GM12878 (cell line): ENCODE results near the gene TYRP1. TPM values are rescaled to one million over a fixed set of nuclear protein-coding genes. Genes with fewer than 3 reads are reported as not detected.

Experiments
- ATAC-seq: fragments of 200-7000 bp; cut with Tn5 transposase; 3 replicates; pipeline ENCODE4 v1.9.1; 2020; ENCODE audit warnings: mild to moderate bottlenecking, moderate library complexity
- BruUV-seq: library from RNA; stranded (reverse); fragments of 400-500 nt; replicated peaks from 2 replicates; lab custom pipeline; 2021; lab: Mats Ljungman, UMichigan
- CTCF ChIA-PET: fragments of 300-600 bp; sonication (Branson Sonifier 250); formaldehyde crosslinking; extraction: SDS; loops from one replicate; lab custom pipeline; 2021; ENCODE audit warnings: inconsistent platforms; lab: Yijun Ruan, JAX
- POLR2A ChIA-PET: fragments of 350-600 bp; formaldehyde crosslinking; extraction: SDS; loops from one replicate; lab custom pipeline; 2021; ENCODE audit warnings: inconsistent platforms; lab: Charles Lee
- RAD21 ChIA-PET: fragments of 300-600 bp; sonication (Branson Sonifier 250); formaldehyde crosslinking; loops from one replicate; lab custom pipeline; 2023; ENCODE audit warnings: antibody characterized with exemption; ENCODE audit not compliant: unreplicated experiment; lab: Charles Lee
- SMC1A ChIA-PET: fragments of 300-600 bp; sonication (Branson Sonifier 250); formaldehyde crosslinking; loops from one replicate; lab custom pipeline; 2023; ENCODE audit not compliant: unreplicated experiment, uncharacterized antibody; lab: Charles Lee
- DNase-seq: peaks from one replicate; pipeline ENCODE4 v3.0.0-alpha.2; 2011; ENCODE audit warnings: low read depth, low spot score
- FAIRE-seq: peaks from 3 replicates; lab custom pipeline; 2011; peaks lifted over from hg19 to GRCh38; lab: Jason Lieb, UNC
- H2AFZ ChIP-seq: 2 replicates; pipeline ENCODE4 v1.6.0; 2011; ENCODE audit warnings: low read depth, low read length, control low read depth; ENCODE audit not compliant: control insufficient read depth
- H3K27ac ChIP-seq: 2 replicates; pipeline ENCODE4 v1.5.1; 2011; ENCODE audit warnings: control low read depth; ENCODE audit not compliant: control insufficient read depth, insufficient read depth
- H3K27me3 ChIP-seq, 2 experiments: replicated peaks in 1 of 2; 2 replicates each; pipeline versions ENCODE4 v1.6.0 to v1.6.1; 2011; ENCODE audit warnings: low read length in 1 of 2; ENCODE audit not compliant: control insufficient read depth in 2 of 2, insufficient read depth in 2 of 2
- H3K36me3 ChIP-seq, 2 experiments: 2 replicates each; pipeline ENCODE4 v1.5.1; 2011; ENCODE audit warnings: low read length in 1 of 2; ENCODE audit not compliant: control insufficient read depth in 2 of 2, insufficient read depth in 2 of 2
- H3K4me1 ChIP-seq: 2 replicates; pipeline ENCODE4 v1.6.1; 2011; ENCODE audit warnings: mild to moderate bottlenecking, low read length, moderate library complexity, mixed read lengths; ENCODE audit not compliant: control insufficient read depth, insufficient read depth
- H3K4me2 ChIP-seq: 2 replicates; pipeline ENCODE4 v1.6.0; 2011; ENCODE audit warnings: control low read depth; ENCODE audit not compliant: control insufficient read depth, insufficient read depth
- H3K4me3 ChIP-seq: fragments of 200-600 bp; sonication (generic); 2 replicates; pipeline ENCODE4 v1.5.1; 2016
- H3K79me2 ChIP-seq: 2 replicates; pipeline ENCODE4 v1.6.0; 2011; ENCODE audit warnings: low read length; ENCODE audit not compliant: control insufficient read depth, insufficient read depth
- H3K9ac ChIP-seq: 2 replicates; pipeline ENCODE4 v1.8.0; 2011; ENCODE audit warnings: low read length, control low read depth, mixed read lengths; ENCODE audit not compliant: control insufficient read depth, insufficient read depth
- H3K9me3 ChIP-seq: replicated peaks from 3 replicates; pipeline ENCODE4 v1.5.1; 2011; ENCODE audit warnings: mild to moderate bottlenecking, low read length; ENCODE audit not compliant: control insufficient read depth, insufficient read depth
- H4K20me1 ChIP-seq: 2 replicates; pipeline ENCODE4 v1.6.0; 2011; ENCODE audit not compliant: control insufficient read depth, insufficient read depth
- CBX5 ChIP-seq: sonication (generic); IDR thresholded peaks from 2 replicates; pipeline ENCODE4 v1.6.1; 2016; ENCODE audit warnings: low read depth, moderate library complexity, mild to moderate bottlenecking, inconsistent platforms
- ETV6 ChIP-seq, 2 experiments: fragments of 450-650 bp in 1 of 2; IDR thresholded peaks in 1 of 2; conservative IDR thresholded peaks in 1 of 2; 2 replicates each; pipeline ENCODE4 v1.6.1; 2014; ENCODE audit warnings: antibody characterized with exemption in 1 of 2, borderline replicate concordance in 1 of 2, low read depth in 1 of 2, mild to moderate bottlenecking in 1 of 2, moderate library complexity in 1 of 2
- HDGF ChIP-seq: fragments of 450-650 bp; IDR thresholded peaks from 2 replicates; pipeline ENCODE4 v1.6.1; 2016; ENCODE audit warnings: antibody characterized with exemption
- IKZF1 ChIP-seq: fragments of 450-650 bp; conservative IDR thresholded peaks from 2 replicates; pipeline ENCODE4 v1.6.1; 2017; ENCODE audit warnings: antibody characterized with exemption, mild to moderate bottlenecking
- KLF5 ChIP-seq: fragments of 450-650 bp; IDR thresholded peaks from 2 replicates; pipeline ENCODE4 v1.6.1; 2014; ENCODE audit warnings: mild to moderate bottlenecking; ENCODE audit not compliant: partially characterized antibody
- LARP7 ChIP-seq: fragments of 450-650 bp; IDR thresholded peaks from 2 replicates; pipeline ENCODE4 v1.6.1; 2017; ENCODE audit warnings: mild to moderate bottlenecking
- MEF2B ChIP-seq: fragments of 450-650 bp; IDR thresholded peaks from 2 replicates; pipeline ENCODE4 v1.6.1; 2018; ENCODE audit warnings: mild to moderate bottlenecking, moderate library complexity; ENCODE audit not compliant: partially characterized antibody, poor library complexity, severe bottlenecking
- MTA2 ChIP-seq: fragments of 450-650 bp; IDR thresholded peaks from 2 replicates; pipeline ENCODE4 v1.6.1; 2016; ENCODE audit warnings: low read depth, mild to moderate bottlenecking, moderate library complexity
- NBN ChIP-seq: fragments of 450-650 bp; IDR thresholded peaks from 2 replicates; pipeline ENCODE4 v1.6.1; 2016
- PML ChIP-seq: IDR thresholded peaks from 2 replicates; pipeline ENCODE4 v1.6.1; 2012; ENCODE audit warnings: low read length, inconsistent platforms
- SMC3 ChIP-seq: IDR thresholded peaks from 2 replicates; pipeline ENCODE4 v1.6.1; 2011; ENCODE audit warnings: low read length, improper control_type of control experiment, borderline replicate concordance
- TCF12 ChIP-seq: IDR thresholded peaks from 2 replicates; pipeline ENCODE4 v1.6.1; 2011; ENCODE audit warnings: low read depth, mild to moderate bottlenecking, low read length
- WRNIP1 ChIP-seq: IDR thresholded peaks from 2 replicates; pipeline ENCODE4 v1.6.1; 2011; ENCODE audit warnings: low read depth, low read length, improper control_type of control experiment, borderline replicate concordance
- ZNF622 ChIP-seq: fragments of 450-650 bp; IDR thresholded peaks from 2 replicates; pipeline ENCODE4 v1.6.1; 2017; ENCODE audit warnings: mild to moderate bottlenecking, inconsistent platforms
- WGBS: methylation state at CpG from one replicate; pipeline ENCODE4 v1.1.6; 2016; ENCODE audit warnings: low lambda C conversion rate; ENCODE audit not compliant: insufficient replicate concordance, insufficient coverage; ENCODE audit errors: missing lambda C conversion rate; 5-methylcytosine and 5-hydroxymethylcytosine counted together
- in situ Hi-C: fragments of 300-500 bp; cut with MboI; formaldehyde crosslinking; loops from 9 replicates; pipeline ENCODE4 v1.14.3; 2018; ENCODE audit warnings: mixed read lengths
- intact Hi-C: fragments of 100-400 bp; cut with micrococcal nuclease; formaldehyde crosslinking; loops from one replicate; pipeline ENCODE4 v1.14.2; 2022; ENCODE audit not compliant: unreplicated experiment
- polyA plus RNA-seq, 11 experiments: library from polyadenylated mRNA; depleted of rRNA in 4 of 11; unstranded in 6 of 11; stranded (reverse) in 5 of 11; fragments of >200 nt; fragmentation: Nextera tagmentation in 4 of 11; fragmentation: Illumina TruSeq in 1 of 11; extraction: Ambion mirVana in 4 of 11; extraction: Trizol in 1 of 11; gene quantifications; 1 replicate in 1 of 11; 2 replicates in 10 of 11; pipeline versions ENCODE4 v1.2.1 to v1.2.3, GENCODE V29; 2011 to 2016; ENCODE audit warnings: inconsistent platforms in 2 of 11, missing spikeins in 2 of 11, low read depth in 1 of 11
- total RNA-seq, 4 experiments: library from RNA; depleted of rRNA in 3 of 4; stranded (reverse); fragments of >200 nt in 3 of 4; fragmentation: Illumina TruSeq in 1 of 4; extraction: Trizol in 1 of 4; gene quantifications; 2 replicates each; pipeline versions ENCODE4 v1.2.1 to v1.2.3, GENCODE V29; 2013 to 2021
- TF ChIP-seq, protein P1 (sequence below): fragments of 150-350 bp; IDR thresholded peaks from 2 replicates; pipeline ENCODE4 v1.6.1; 2014; ENCODE audit warnings: mild to moderate bottlenecking, low read depth, low read length
- TF ChIP-seq, protein P2 (sequence below): IDR thresholded peaks from 2 replicates; pipeline ENCODE4 v1.6.1; 2011; ENCODE audit warnings: borderline replicate concordance, low read depth, mild to moderate bottlenecking, moderate library complexity, mixed read lengths, low read length; ENCODE audit not compliant: insufficient read depth; ENCODE audit errors: extremely low read length

Gene TYRP1
- total and polyA plus RNA-seq, 10 of the 15 experiments (the other 5 are each of a cell fraction or from before 2014, with no cell fraction given) = 0.01 TPM; not detected in 9

DNA sequence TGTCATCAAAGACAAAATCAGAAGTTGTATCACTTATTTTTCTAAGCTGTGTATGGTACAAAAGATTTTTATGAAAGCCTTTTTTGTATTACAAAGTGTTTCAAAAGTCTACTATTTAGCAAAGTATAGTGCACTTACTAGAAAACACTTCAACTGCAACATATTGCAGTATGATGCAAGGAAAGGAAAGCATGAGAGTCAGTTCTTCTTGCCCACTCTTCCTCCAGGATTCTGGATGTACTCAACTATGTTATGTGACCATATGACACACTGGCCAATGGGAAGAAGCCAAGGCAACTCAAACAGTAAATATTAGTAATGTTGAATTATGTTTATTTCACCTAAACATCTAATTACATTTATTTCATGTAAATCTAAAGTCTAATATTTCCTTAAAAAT, 49.5 kb upstream of the TYRP1 start:
- no peak overlapping the region for H2AFZ ChIP-seq
- H3K9ac ChIP-seq = no peak overlapping the region
- H3K27me3 ChIP-seq = no peaks in the 10 kb centered on the region
- SMC1A ChIA-PET = no interaction called here
- no peak overlapping the region for H3K4me3 ChIP-seq
- BruUV-seq = no TSS peak
- DNase-seq (no peak), ATAC-seq (no peak), FAIRE-seq (no peak)
- POLR2A ChIA-PET = no interaction called here
- in situ Hi-C loops (no loop called here), intact Hi-C loops (no loop called here)
- no peaks in the 10 kb centered on the region for H3K4me1 ChIP-seq
- H3K4me2 ChIP-seq = no peak overlapping the region
- TF ChIP-seq NBN (no peak), WRNIP1 (no peak), TCF12 (no peak), CBX5 (no peak), ETV6 (conservative IDR thresholded peaks at IDR 0.05 in 1 of 2, IDR thresholded peaks at IDR 0.05 in 1 of 2; ENCODE audit: borderline replicate concordance in 1 of 2, low read depth in 1 of 2) (no peak), IKZF1 (no peak), PML (no peak)
- TF ChIP-seq, protein P1, sequence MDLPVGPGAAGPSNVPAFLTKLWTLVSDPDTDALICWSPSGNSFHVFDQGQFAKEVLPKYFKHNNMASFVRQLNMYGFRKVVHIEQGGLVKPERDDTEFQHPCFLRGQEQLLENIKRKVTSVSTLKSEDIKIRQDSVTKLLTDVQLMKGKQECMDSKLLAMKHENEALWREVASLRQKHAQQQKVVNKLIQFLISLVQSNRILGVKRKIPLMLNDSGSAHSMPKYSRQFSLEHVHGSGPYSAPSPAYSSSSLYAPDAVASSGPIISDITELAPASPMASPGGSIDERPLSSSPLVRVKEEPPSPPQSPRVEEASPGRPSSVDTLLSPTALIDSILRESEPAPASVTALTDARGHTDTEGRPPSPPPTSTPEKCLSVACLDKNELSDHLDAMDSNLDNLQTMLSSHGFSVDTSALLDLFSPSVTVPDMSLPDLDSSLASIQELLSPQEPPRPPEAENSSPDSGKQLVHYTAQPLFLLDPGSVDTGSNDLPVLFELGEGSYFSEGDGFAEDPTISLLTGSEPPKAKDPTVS = no peak
- CTCF ChIA-PET = no interaction called here
- RAD21 ChIA-PET = no interaction called here
- H3K9me3 ChIP-seq = no peaks in the 10 kb centered on the region
- no peak overlapping the region for H3K27ac ChIP-seq
- H3K79me2 ChIP-seq = no peaks in the 10 kb centered on the region
- H3K36me3 ChIP-seq = no peaks in the 10 kb centered on the region
- H4K20me1 ChIP-seq = no peaks in the 10 kb centered on the region

- FAIRE-seq (no peak), DNase-seq (no peak), ATAC-seq (no peak)
- no peak overlapping the region for H3K27ac ChIP-seq
- no peaks in the 10 kb centered on the region for H3K9me3 ChIP-seq
- RAD21 ChIA-PET = no interaction called here
- no peak overlapping the region for H3K9ac ChIP-seq
- CTCF ChIA-PET = interaction anchor here (1.5 kb wide), 1 partner anchor 9 kb away, joined by 6 read pairs; no protein-coding TSS in a partner anchor
- H3K36me3 ChIP-seq = no peaks in the 10 kb centered on the region
- SMC1A ChIA-PET = no interaction called here
- BruUV-seq = no TSS peak
- no peaks in the 10 kb centered on the region for H4K20me1 ChIP-seq
- no peaks in the 10 kb centered on the region for H3K4me1 ChIP-seq
- no peaks in the 10 kb centered on the region for H3K27me3 ChIP-seq
- intact Hi-C loops (no loop called here), in situ Hi-C loops (no loop called here)
- no peak overlapping the region for H3K4me2 ChIP-seq
- no peak overlapping the region for H3K4me3 ChIP-seq
- POLR2A ChIA-PET = no interaction called here
- 0% methylated on average over 1 of the region's 1 CpG for WGBS
- no peak overlapping the region for H2AFZ ChIP-seq
- no peaks in the 10 kb centered on the region for H3K79me2 ChIP-seq
- TF ChIP-seq SMC3 (no peak), MTA2 (no peak), HDGF (no peak), MEF2B (no peak), ZNF622 (no peak), KLF5 (no peak), LARP7 (no peak)
- TF ChIP-seq, protein P2, sequence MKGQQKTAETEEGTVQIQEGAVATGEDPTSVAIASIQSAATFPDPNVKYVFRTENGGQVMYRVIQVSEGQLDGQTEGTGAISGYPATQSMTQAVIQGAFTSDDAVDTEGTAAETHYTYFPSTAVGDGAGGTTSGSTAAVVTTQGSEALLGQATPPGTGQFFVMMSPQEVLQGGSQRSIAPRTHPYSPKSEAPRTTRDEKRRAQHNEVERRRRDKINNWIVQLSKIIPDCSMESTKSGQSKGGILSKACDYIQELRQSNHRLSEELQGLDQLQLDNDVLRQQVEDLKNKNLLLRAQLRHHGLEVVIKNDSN = no peak
These were observed 44.3 kb upstream of the TYRP1 start for GRCh38 chr9:12648925-12649324.
